HepG2 (cell line): ENCODE measurements around the gene GYS1. TPM values are rescaled to one million over a fixed set of nuclear protein-coding genes. Genes with fewer than 3 reads are reported as not detected.

ENCODE experiments used
- ATAC-seq: fragments of 200-7000 bp; cut with Tn5 transposase; 3 replicates; pipeline ENCODE4 v1.9.1; 2020; ENCODE audit warnings: mild to moderate bottlenecking, moderate library complexity
- BruUV-seq: library from RNA; stranded (reverse); fragments of 400-500 nt; replicated peaks from 2 replicates; lab custom pipeline; 2021; lab: Mats Ljungman, UMichigan
- CTCF ChIA-PET: fragments of 300-600 bp; formaldehyde crosslinking; extraction: SDS; loops from one replicate; lab custom pipeline; 2021; ENCODE audit warnings: low total read pairs, inconsistent platforms, low intra/inter-chr PET ratio; lab: Yijun Ruan, JAX
- POLR2A ChIA-PET: fragments of 350-600 bp; sonication (Branson Sonifier 250); formaldehyde crosslinking; loops from one replicate; lab custom pipeline; 2020; ENCODE audit warnings: antibody characterized with exemption, inconsistent platforms; lab: Yijun Ruan, JAX
- DNase-seq: peaks from one replicate; pipeline ENCODE4 v3.0.0-alpha.2; 2015; ENCODE audit warnings: low spot score
- FAIRE-seq: peaks from 3 replicates; lab custom pipeline; 2011; peaks lifted over from hg19 to GRCh38; lab: Jason Lieb, UNC
- H2AFZ ChIP-seq: one replicate; pipeline ENCODE4 v1.6.1; 2011; ENCODE audit warnings: low read length, inconsistent platforms
- H3K27ac ChIP-seq: fragments of 300-600 bp; 3 replicates; pipeline ENCODE4 v1.8.0; 2011; ENCODE audit warnings: mixed run types, mild to moderate bottlenecking, mixed read lengths, low read length, inconsistent platforms; ENCODE audit not compliant: insufficient read depth; ENCODE audit errors: extremely low read length
- H3K27me3 ChIP-seq, 2 experiments: fragments of 200-600 bp in 1 of 2; 2 replicates in 1 of 2; 3 replicates in 1 of 2; pipeline versions ENCODE4 v1.6.0 to v1.8.0; 2011; ENCODE audit warnings: low read length in 2 of 2, mild to moderate bottlenecking in 2 of 2, moderate library complexity in 2 of 2, inconsistent platforms in 1 of 2; ENCODE audit not compliant: insufficient read depth in 2 of 2, control insufficient read depth in 1 of 2
- H3K36me3 ChIP-seq, 2 experiments: fragments of 200-600 bp in 1 of 2; replicated peaks in 1 of 2; 2 replicates in 1 of 2; 3 replicates in 1 of 2; pipeline versions ENCODE4 v1.5.1 to v1.8.0; 2011; ENCODE audit warnings: low read length in 2 of 2, inconsistent platforms in 1 of 2; ENCODE audit not compliant: insufficient read depth in 2 of 2, control insufficient read depth in 1 of 2
- H3K4me1 ChIP-seq: 2 replicates; pipeline ENCODE4 v1.5.1; 2012; ENCODE audit warnings: low read length, inconsistent platforms; ENCODE audit not compliant: insufficient read depth
- H3K4me2 ChIP-seq: 2 replicates; pipeline ENCODE4 v1.6.0; 2011; ENCODE audit warnings: low read depth, low read length, inconsistent platforms
- H3K4me3 ChIP-seq, 3 experiments: fragments of 200-600 bp in 1 of 3; sonication (generic), shearing (Covaris generic) in 1 of 3; replicated peaks in 1 of 3; 2 replicates each; pipeline ENCODE4 v1.5.1; 2011 to 2016; ENCODE audit warnings: low read length in 3 of 3, inconsistent platforms in 2 of 3, low read depth in 2 of 3, mild to moderate bottlenecking in 2 of 3, control low read depth in 1 of 3, mixed read lengths in 1 of 3; ENCODE audit not compliant: insufficient read depth in 1 of 3
- H3K79me2 ChIP-seq: one replicate; pipeline ENCODE4 v1.6.1; 2011; ENCODE audit warnings: low read length, inconsistent platforms; ENCODE audit not compliant: insufficient read depth
- H3K9ac ChIP-seq: 2 replicates; pipeline ENCODE4 v1.6.0; 2011; ENCODE audit warnings: mild to moderate bottlenecking, low read depth, low read length, inconsistent platforms; ENCODE audit not compliant: insufficient read depth
- H3K9me3 ChIP-seq: 2 replicates; pipeline ENCODE4 v1.5.1; 2012; ENCODE audit warnings: mild to moderate bottlenecking, low read length
- H4K20me1 ChIP-seq: 2 replicates; pipeline ENCODE4 v1.6.0; 2011; ENCODE audit warnings: inconsistent platforms, mild to moderate bottlenecking, low read length, moderate library complexity; ENCODE audit not compliant: insufficient read depth
- ATF1 ChIP-seq: IDR thresholded peaks from 2 replicates; pipeline ENCODE4 v1.6.1; 2016; ENCODE audit warnings: mild to moderate bottlenecking, control low read depth
- CBX1 ChIP-seq: IDR thresholded peaks from one replicate; pipeline ENCODE4 v1.6.1; 2016; ENCODE audit warnings: antibody characterized with exemption, low read depth
- HNF1A ChIP-seq, 2 experiments: sonication (generic) in 1 of 2; formaldehyde crosslinking in 1 of 2; IDR thresholded peaks; 2 replicates each; pipeline versions ENCODE4 v1.4.0 to v1.6.1; 2016 to 2020; ENCODE audit warnings: borderline replicate concordance in 1 of 2, low read depth in 1 of 2, mild to moderate bottlenecking in 1 of 2, missing genetic modification reagents in 1 of 2
- HNRNPK ChIP-seq: fragments of 200-400 bp; formaldehyde crosslinking; IDR thresholded peaks from 2 replicates; pipeline ENCODE4 v1.6.1; 2018; ENCODE audit warnings: low read length, low read depth, moderate library complexity, mild to moderate bottlenecking; ENCODE audit not compliant: poor library complexity, severe bottlenecking
- KDM2A ChIP-seq: sonication (generic); formaldehyde crosslinking; IDR thresholded peaks from 2 replicates; pipeline ENCODE4 v1.4.0; 2020; ENCODE audit warnings: low read depth, missing genetic modification reagents, borderline replicate concordance
- MBNL3 ChIP-seq: fragments of 250-450 bp; sonication (Bioruptor Pico); conservative IDR thresholded peaks from 2 replicates; pipeline ENCODE4 v1.8.0; 2022; ENCODE audit warnings: mild to moderate bottlenecking, inconsistent platforms
- MEF2D ChIP-seq: sonication (generic); formaldehyde crosslinking; IDR thresholded peaks from 2 replicates; pipeline ENCODE4 v1.5.1; 2020; ENCODE audit warnings: mild to moderate bottlenecking, missing genetic modification reagents
- MTERF4 ChIP-seq: sonication (generic); formaldehyde crosslinking; IDR thresholded peaks from 2 replicates; pipeline ENCODE4 v1.8.0; 2023; ENCODE audit warnings: mild to moderate bottlenecking, missing genetic modification reagents
- NFE2L1 ChIP-seq: sonication (generic); formaldehyde crosslinking; IDR thresholded peaks from 2 replicates; pipeline ENCODE4 v1.4.0; 2020; ENCODE audit warnings: missing genetic modification reagents, mild to moderate bottlenecking, borderline replicate concordance
- ZFP91 ChIP-seq: sonication (generic); formaldehyde crosslinking; IDR thresholded peaks from 2 replicates; pipeline ENCODE4 v1.9.0; 2022; ENCODE audit warnings: missing genetic modification reagents, mild to moderate bottlenecking, borderline replicate concordance
- ZMYM2 ChIP-seq: sonication (generic); formaldehyde crosslinking; IDR thresholded peaks from 2 replicates; pipeline ENCODE4 v1.8.0; 2022; ENCODE audit warnings: mild to moderate bottlenecking, missing genetic modification reagents
- ZNF20 ChIP-seq: sonication (generic); formaldehyde crosslinking; IDR thresholded peaks from 2 replicates; pipeline ENCODE4 v1.4.0; 2020; ENCODE audit warnings: mild to moderate bottlenecking, moderate library complexity, missing genetic modification reagents
- ZNF501 ChIP-seq: sonication (generic); formaldehyde crosslinking; IDR thresholded peaks from 2 replicates; pipeline ENCODE4 v1.5.1; 2020; ENCODE audit warnings: mild to moderate bottlenecking, moderate library complexity, missing genetic modification reagents
- ZNF781 ChIP-seq: sonication (generic); formaldehyde crosslinking; IDR thresholded peaks from 2 replicates; pipeline ENCODE4 v1.5.1; 2020; ENCODE audit warnings: borderline replicate concordance, mild to moderate bottlenecking, missing genetic modification reagents; ENCODE audit errors: not compliant biosample characterization
- WGBS: methylation state at CpG from one replicate; pipeline ENCODE4 v1.1.6; 2017; ENCODE audit warnings: low lambda C conversion rate; 5-methylcytosine and 5-hydroxymethylcytosine counted together
- in situ Hi-C: cut with HindIII; loops from 2 replicates; pipeline ENCODE4 v1.10.0; 2017; ENCODE audit warnings: low pct_unique_long_range_greater_than_20kb; ENCODE audit not compliant: extremely low pct_ligation_motif_present
- intact Hi-C: fragments of 100-400 bp; cut with micrococcal nuclease; formaldehyde crosslinking; loops from one replicate; pipeline ENCODE4 v1.10.0; 2022; ENCODE audit not compliant: unreplicated experiment
- polyA plus RNA-seq, 8 experiments: library from polyadenylated mRNA; depleted of rRNA in 3 of 8; stranded (reverse) in 7 of 8; unstranded in 1 of 8; fragments of >200 nt; fragmentation: Illumina TruSeq in 4 of 8; extraction: Trizol in 4 of 8; gene quantifications; 2 replicates each; pipeline versions ENCODE4 v1.2.1 to v1.2.3, GENCODE V29; 2011 to 2016; ENCODE audit warnings: low read depth in 4 of 8, missing spikeins in 1 of 8, mixed read lengths in 1 of 8; ENCODE audit not compliant: insufficient read depth in 1 of 8
- total RNA-seq, 5 experiments: library from RNA; depleted of rRNA; stranded (reverse); fragments of >200 nt; fragmentation: Illumina TruSeq; extraction: Trizol; gene quantifications; 2 replicates each; pipeline ENCODE4 v1.2.3, GENCODE V29; 2016; ENCODE audit warnings: low read depth in 1 of 5
- TF ChIP-seq, protein P1 (sequence below): sonication (generic); formaldehyde crosslinking; IDR thresholded peaks from 2 replicates; pipeline ENCODE4 v1.5.0; 2020; ENCODE audit warnings: mild to moderate bottlenecking, low read depth, missing genetic modification reagents, borderline replicate concordance

GYS1 gene
- total and polyA plus RNA-seq, 2 of the 13 experiments (the other 11 are each of a cell fraction or from before 2014, with no cell fraction given) = 18.4 to 42.1 TPM

GRCh38 chr19:48988860-48989259 lies 4.2 kb downstream of the GYS1 start:
- CTCF ChIA-PET = no interaction called here
- H3K36me3 ChIP-seq = peaks cover 13 to 39% of the 10 kb centered on the region in 2 experiments; a peak in 4 of 5 replicates
- POLR2A ChIA-PET = interaction anchor here (0.6 kb wide), 1 partner anchor 164 kb away, joined by 3 read pairs; no protein-coding TSS in a partner anchor
- TF ChIP-seq KDM2A (CRISPR knock-in tag) (no peak), ZNF781 (CRISPR knock-in tag) (no peak), ZNF501 (CRISPR knock-in tag) (no peak), MTERF4 (CRISPR knock-in tag) (no peak), MBNL3 (CRISPR knock-in tag) (no peak), ZNF20 (CRISPR knock-in tag) (no peak), HNF1A (IDR thresholded peaks at IDR 0.05; ENCODE audit: low read depth) (no peak), HNF1A (CRISPR knock-in tag; IDR thresholded peaks at IDR 0.05; ENCODE audit: borderline replicate concordance) (no peak), CBX1 (no peak), ATF1 (no peak), NFE2L1 (no peak), MEF2D (no peak), HNRNPK (no peak), ZMYM2 (CRISPR knock-in tag) (no peak), ZFP91 (CRISPR knock-in tag) (no peak)
- TF ChIP-seq, protein P1, sequence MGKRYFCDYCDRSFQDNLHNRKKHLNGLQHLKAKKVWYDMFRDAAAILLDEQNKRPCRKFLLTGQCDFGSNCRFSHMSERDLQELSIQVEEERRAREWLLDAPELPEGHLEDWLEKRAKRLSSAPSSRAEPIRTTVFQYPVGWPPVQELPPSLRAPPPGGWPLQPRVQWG = no peak

More at GRCh38 chr19:48988860-48989259, 4.2 kb downstream of the GYS1 start:
- no peak for FAIRE-seq
- no peak for ATAC-seq
- H3K27ac ChIP-seq = no peak overlapping the region
- H3K79me2 ChIP-seq = peaks cover 28% of the 10 kb centered on the region
- no peak for DNase-seq
- H4K20me1 ChIP-seq = no peaks in the 10 kb centered on the region
- intact Hi-C loops = no loop called here
- no TSS peak for BruUV-seq
- in situ Hi-C loops = no loop called here
- no peak overlapping the region for H3K4me3 ChIP-seq
- H3K4me2 ChIP-seq = no peak overlapping the region
- 94% methylated on average over 9 of the region's 9 CpGs for WGBS
- no peaks in the 10 kb centered on the region for H3K9me3 ChIP-seq
- H3K27me3 ChIP-seq = no peaks in the 10 kb centered on the region; a peak in 1 of 5 replicates
- H3K9ac ChIP-seq = no peak overlapping the region
- no peak overlapping the region for H2AFZ ChIP-seq
- H3K4me1 ChIP-seq = peaks cover 23% of the 10 kb centered on the region
